Nephron (organoid): ENCODE measurements around the gene LDB1.

Experiments
- H3K27ac Mint-ChIP-seq, 3 experiments: 2 replicates each; pipeline ENCODE4 v1.8.0; 2020; ENCODE audit warnings: mixed read lengths in 3 of 3, mild to moderate bottlenecking in 2 of 3, moderate library complexity in 1 of 3
- H3K27me3 Mint-ChIP-seq: 2 replicates; pipeline ENCODE4 v1.8.0; 2021; ENCODE audit warnings: low read depth, mild to moderate bottlenecking, moderate library complexity, mixed read lengths
- H3K36me3 Mint-ChIP-seq: 2 replicates; pipeline ENCODE4 v1.8.0; 2020; ENCODE audit warnings: low read depth, mixed read lengths
- H3K4me1 Mint-ChIP-seq: 2 replicates; pipeline ENCODE4 v1.8.0; 2020; ENCODE audit warnings: mixed read lengths
- H3K4me3 Mint-ChIP-seq, 3 experiments: 2 replicates each; pipeline ENCODE4 v1.8.0; 2020; ENCODE audit warnings: mild to moderate bottlenecking in 3 of 3, mixed read lengths in 3 of 3, moderate library complexity in 2 of 3
- H3K9me3 Mint-ChIP-seq: 2 replicates; pipeline ENCODE4 v1.8.0; 2020; ENCODE audit warnings: mixed read lengths
- TF ChIP-seq, protein P1 (sequence below), 3 experiments: fragments of 200-600 bp; sonication (generic); IDR thresholded peaks; one replicate each; pipeline ENCODE4 v1.5.0; 2021; ENCODE audit warnings: antibody characterized with exemption in 3 of 3; ENCODE audit not compliant: unreplicated experiment in 3 of 3

LDB1 gene

DNA sequence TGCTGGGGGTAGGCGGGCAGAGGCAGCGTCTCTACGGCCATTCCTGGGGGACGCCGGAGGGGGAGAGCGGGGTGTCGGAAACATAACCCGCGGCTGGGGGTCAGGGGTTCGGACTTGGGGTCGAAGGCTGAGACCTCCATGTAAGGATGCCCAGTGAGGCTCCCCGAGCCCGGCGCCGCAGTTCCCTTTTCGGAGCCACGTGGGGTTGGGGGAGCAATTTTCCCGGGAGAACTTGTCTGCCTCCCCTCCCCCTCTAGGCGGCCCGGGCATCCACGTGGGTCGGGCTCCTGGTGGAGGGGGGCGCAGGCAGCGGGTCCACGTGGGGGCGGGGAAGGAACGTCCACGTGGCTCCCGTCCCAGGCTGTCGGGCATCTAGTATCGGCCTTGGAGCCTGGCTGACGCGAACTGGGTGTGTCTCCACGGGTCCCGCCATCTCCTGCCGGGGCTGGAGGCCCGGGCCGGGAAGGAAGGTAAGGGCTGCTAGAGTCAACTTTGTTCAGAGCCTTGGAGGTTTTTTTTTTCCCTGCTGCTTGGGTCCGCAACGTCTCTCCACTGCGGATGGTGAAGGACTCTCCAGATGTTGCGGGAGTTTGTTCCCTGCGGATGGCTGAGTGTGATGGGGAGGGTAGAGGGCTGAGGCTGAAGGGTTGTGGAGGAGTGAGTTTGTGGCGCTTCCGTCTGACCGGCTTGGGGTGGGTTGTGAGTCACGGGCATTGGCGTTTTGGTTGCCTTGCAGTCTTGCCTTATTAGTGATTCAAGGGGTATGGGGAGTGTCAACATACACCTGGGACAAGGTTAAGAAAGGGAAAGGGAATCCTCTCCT lies 13.4 kb upstream of the LDB1 start:
- Mint-ChIP-seq H3K27ac (peak overlapping the region; percentile 93 to 97 (median 96)), H3K27me3 (peaks cover 3% of the 10 kb centered on the region), H3K36me3 (peaks cover 7% of the 10 kb centered on the region), H3K4me1 (peaks cover 45% of the 10 kb centered on the region), H3K4me3 (peak overlapping the region; percentile 93 to 98 (median 96)), H3K9me3 (no peaks in the 10 kb centered on the region)
- TF ChIP-seq, protein P1, sequence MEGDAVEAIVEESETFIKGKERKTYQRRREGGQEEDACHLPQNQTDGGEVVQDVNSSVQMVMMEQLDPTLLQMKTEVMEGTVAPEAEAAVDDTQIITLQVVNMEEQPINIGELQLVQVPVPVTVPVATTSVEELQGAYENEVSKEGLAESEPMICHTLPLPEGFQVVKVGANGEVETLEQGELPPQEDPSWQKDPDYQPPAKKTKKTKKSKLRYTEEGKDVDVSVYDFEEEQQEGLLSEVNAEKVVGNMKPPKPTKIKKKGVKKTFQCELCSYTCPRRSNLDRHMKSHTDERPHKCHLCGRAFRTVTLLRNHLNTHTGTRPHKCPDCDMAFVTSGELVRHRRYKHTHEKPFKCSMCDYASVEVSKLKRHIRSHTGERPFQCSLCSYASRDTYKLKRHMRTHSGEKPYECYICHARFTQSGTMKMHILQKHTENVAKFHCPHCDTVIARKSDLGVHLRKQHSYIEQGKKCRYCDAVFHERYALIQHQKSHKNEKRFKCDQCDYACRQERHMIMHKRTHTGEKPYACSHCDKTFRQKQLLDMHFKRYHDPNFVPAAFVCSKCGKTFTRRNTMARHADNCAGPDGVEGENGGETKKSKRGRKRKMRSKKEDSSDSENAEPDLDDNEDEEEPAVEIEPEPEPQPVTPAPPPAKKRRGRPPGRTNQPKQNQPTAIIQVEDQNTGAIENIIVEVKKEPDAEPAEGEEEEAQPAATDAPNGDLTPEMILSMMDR (IDR thresholded peaks at IDR 0.05; ENCODE audit: unreplicated experiment in 3 of 3) = no peak

DNA sequence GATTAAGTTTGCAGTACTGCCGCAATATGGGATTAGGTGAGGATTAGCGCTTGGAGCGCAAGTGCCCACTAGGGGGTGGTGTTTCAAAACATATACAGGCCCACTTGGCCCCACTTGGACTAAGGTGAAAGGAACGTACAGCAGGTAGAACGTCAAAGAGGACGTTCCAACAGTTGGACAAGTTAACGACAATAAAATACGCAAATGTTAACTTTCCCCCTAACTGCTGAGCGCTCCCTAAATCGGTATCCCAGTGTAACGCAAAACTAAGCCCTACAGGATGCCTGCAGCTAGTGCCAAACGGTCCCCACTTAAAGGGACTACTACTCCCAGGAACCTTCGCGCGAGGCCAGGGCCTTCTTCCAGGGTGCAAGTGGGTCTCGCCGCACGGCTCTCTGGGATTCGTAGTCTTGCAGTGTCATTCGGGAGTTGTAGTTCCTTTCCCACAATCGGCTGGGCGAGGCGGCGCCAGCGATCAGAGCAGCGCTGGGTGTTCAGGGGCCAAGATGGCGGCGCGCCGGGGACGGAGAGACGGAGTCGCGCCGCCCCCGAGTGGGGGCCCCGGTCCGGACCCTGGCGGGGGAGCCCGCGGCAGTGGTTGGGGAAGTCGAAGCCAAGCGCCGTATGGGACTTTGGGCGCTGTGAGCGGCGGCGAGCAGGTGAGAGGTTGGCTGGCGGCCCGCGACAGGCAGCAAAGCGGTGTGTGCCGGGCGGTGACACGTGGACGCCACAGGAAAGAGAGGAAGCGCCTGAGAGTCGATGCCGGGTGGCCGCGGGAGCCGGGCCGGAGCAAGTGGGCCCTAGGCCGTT lies 12.6 kb upstream of the LDB1 start, which contains the start of gene PPRC1:
TSS of gene PPRC1 (plus strand) at position 478 of the 810 bp plus-strand sequence. CDS start at position 507, 29 bp downstream.
- Mint-ChIP-seq H3K27ac (peak within 1 kb of the TSS; percentile 93 to 97 (median 96)), H3K36me3 (peaks cover 3% of the 10 kb centered on the region), H3K4me1 (peaks cover 45% of the 10 kb centered on the region), H3K4me3 (peak within 1 kb of the TSS; percentile 93 to 98 (median 96)), H3K27me3 (peaks cover 3% of the 10 kb centered on the region), H3K9me3 (no peaks in the 10 kb centered on the region)
- TF ChIP-seq, protein P1 (IDR thresholded peaks at IDR 0.05; ENCODE audit: unreplicated experiment in 3 of 3) = peak; percentile 98 to 99 (median 98)

DNA sequence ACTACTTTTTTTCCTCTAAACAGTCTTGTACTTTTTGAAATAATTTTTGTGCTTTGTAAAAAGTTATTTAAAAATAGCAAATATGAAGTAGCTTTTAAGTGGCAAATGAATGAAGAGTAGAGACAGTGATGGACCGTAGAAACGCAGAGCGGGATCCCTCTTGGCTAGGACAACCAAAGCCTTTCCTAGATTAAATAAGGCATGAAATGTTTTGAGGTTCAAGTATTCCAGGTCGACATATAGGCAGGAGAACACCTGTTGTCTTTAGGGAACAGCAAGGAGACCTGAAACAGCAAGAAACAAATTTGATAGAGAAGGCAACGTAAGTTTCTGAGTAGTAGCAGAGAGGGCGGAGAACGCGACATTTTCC lies 12.0 kb upstream of the LDB1 start:
- Mint-ChIP-seq H3K4me1 (peaks cover 39% of the 10 kb centered on the region), H3K4me3 (peak overlapping the region; percentile 93 to 98 (median 96)), H3K9me3 (no peaks in the 10 kb centered on the region), H3K36me3 (peaks cover 3% of the 10 kb centered on the region), H3K27me3 (peaks cover 3% of the 10 kb centered on the region), H3K27ac (peak overlapping the region; percentile 93 to 97 (median 96))
- TF ChIP-seq, protein P1 (IDR thresholded peaks at IDR 0.05; ENCODE audit: unreplicated experiment in 3 of 3) = no peak

DNA sequence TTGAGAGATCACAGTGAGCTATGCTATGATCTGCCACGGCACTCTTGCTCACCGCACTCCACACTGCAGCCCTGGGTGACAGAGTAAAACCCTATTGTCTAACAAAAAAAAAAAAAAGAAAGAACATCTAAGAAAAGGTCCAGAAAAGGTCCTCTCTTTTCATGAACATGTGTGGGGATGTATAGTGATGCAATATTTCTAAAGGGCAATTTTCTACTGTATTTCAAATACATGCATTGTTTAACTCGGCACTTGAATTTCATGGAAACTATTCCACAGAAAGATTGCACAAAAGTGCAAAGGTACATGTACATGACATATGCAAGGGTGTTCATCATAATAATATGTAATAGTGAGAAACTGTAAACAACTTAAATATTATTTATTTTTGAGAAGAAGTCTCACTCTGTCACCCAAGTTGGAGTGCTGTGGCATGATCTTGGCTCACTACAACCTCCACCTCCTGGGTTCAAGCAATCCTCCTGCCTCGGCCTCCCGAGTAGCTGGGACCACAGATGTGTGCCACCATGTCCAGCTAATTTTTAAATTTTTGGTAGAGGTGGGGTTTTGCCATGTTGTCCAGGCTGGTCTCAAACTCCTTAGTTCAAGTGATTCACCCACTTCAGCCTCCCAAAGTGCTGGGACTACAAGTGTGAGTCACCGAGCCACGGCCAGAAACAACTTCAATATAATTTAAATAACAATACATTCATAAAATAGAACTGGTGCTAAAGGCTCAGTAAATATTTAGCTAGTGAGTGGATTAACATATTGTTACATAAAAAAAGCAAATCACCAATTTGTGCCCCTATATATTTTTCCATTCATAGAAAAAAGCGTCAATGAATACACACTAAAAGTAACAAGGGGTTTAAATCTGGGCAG lies 11.4 kb upstream of the LDB1 start:
- peak overlapping the region in 2 of 3 experiments; percentile 93 to 96 for H3K4me3 Mint-ChIP-seq
- no peak overlapping the region for H3K27ac Mint-ChIP-seq
- peaks cover 3% of the 10 kb centered on the region for H3K36me3 Mint-ChIP-seq
- H3K27me3 Mint-ChIP-seq = peaks cover 3% of the 10 kb centered on the region
- TF ChIP-seq, protein P1 (IDR thresholded peaks at IDR 0.05; ENCODE audit: unreplicated experiment in 3 of 3) = no peak
- H3K9me3 Mint-ChIP-seq = no peaks in the 10 kb centered on the region
- H3K4me1 Mint-ChIP-seq = peaks cover 34% of the 10 kb centered on the region

DNA sequence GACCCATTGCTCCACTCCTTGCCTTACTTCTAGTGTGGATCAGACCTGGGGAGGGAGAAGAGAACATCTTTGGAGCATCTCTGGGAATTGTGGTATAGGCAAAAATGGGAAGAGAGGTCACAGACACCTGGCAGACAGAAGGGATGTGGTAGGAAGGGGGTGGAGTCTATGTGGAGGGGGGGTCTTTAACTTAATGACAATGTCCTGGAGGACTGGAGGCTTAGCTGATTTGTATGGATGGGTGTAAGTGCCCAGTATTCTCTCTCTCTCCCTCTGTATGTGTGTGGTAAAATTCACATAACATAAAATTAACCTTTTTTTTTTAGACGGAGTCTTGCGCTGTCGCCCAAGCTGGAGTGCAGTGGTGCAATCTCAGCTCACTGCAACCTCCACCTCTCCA lies 3.1 kb upstream of the LDB1 start:
- peaks cover 32% of the 10 kb centered on the region for H3K4me1 Mint-ChIP-seq
- H3K4me3 Mint-ChIP-seq = peak overlapping the region in 1 of 3 experiments; percentile 95
- TF ChIP-seq, protein P1 (IDR thresholded peaks at IDR 0.05; ENCODE audit: unreplicated experiment in 3 of 3) = no peak

More for the DNA sequence above, 3.1 kb upstream of the LDB1 start:
- H3K9me3 Mint-ChIP-seq = no peaks in the 10 kb centered on the region
- no peaks in the 10 kb centered on the region for H3K27me3 Mint-ChIP-seq
- peak overlapping the region; percentile 95 to 100 (median 99) for H3K27ac Mint-ChIP-seq
- H3K36me3 Mint-ChIP-seq = no peaks in the 10 kb centered on the region
